Measurements from ENCODE around the gene GATA5. TPM values are rescaled to one million over a fixed set of nuclear protein-coding genes. Genes with fewer than 3 reads are reported as not detected.

GATA5 gene
- polyA plus RNA-seq, 1 donor from 2014 or later = not detected

- Histone ChIP-seq H3K9me3 (ENCODE audit: low read length) (no peaks in the 10 kb centered on the region), H2AFZ (ENCODE audit: low read depth, low read length) (no peak overlapping the region), H3K4me3 (ENCODE audit: low read length) (no peak overlapping the region), H3K9me2 (ENCODE audit: insufficient read depth, low read length) (no peaks in the 10 kb centered on the region), H3K79me2 (replicated peaks; ENCODE audit: insufficient read depth, low read length) (no peaks in the 10 kb centered on the region), H3K36me3 (ENCODE audit: insufficient read depth, low read length) (no peaks in the 10 kb centered on the region), H3K27ac (ENCODE audit: low read length) (no peak overlapping the region), H3K4me2 (ENCODE audit: low read length) (no peak overlapping the region), H3F3A (ENCODE audit: insufficient read depth, low read length, poor library complexity, severe bottlenecking) (no peaks in the 10 kb centered on the region), H3K9ac (ENCODE audit: low read length) (no peak overlapping the region), H3K27me3 (ENCODE audit: insufficient read depth, low read depth, low read length) (no peaks in the 10 kb centered on the region), H4K20me1 (ENCODE audit: insufficient read depth) (no peaks in the 10 kb centered on the region)
- no peak for TF ChIP-seq EP300 (conservative IDR thresholded peaks at IDR 0.05; ENCODE audit: poor library complexity, severe bottlenecking)
- no peak for TF ChIP-seq POLR2AphosphoS5 (IDR thresholded peaks at IDR 0.05)
- TF ChIP-seq SMC3 (conservative IDR thresholded peaks at IDR 0.05; ENCODE audit: poor library complexity) = no peak
- no peak for TF ChIP-seq RAD21 (conservative IDR thresholded peaks at IDR 0.05)
- TF ChIP-seq CTCF (IDR thresholded peaks at IDR 0.05; ENCODE audit: poor library complexity, severe bottlenecking) = no peak
- TF ChIP-seq REST (IDR thresholded peaks at IDR 0.05; ENCODE audit: borderline replicate concordance) = no peak
- TF ChIP-seq TAF1 (IDR thresholded peaks at IDR 0.05; ENCODE audit: low read depth) = no peak
- no peak for TF ChIP-seq EZH2 (IDR thresholded peaks at IDR 0.05; ENCODE audit: borderline replicate concordance, insufficient read depth, low read length, poor library complexity, severe bottlenecking)
- TF ChIP-seq MXI1 (conservative IDR thresholded peaks at IDR 0.05; ENCODE audit: poor library complexity, severe bottlenecking) = no peak
These were observed 23.2 kb downstream of the GATA5 start for GRCh38 chr20:62452475-62453095.

- H3K9me2 ChIP-seq (ENCODE audit: insufficient read depth, low read length) = no peaks in the 10 kb centered on the region
These were observed 23.8 kb downstream of the GATA5 start for GRCh38 chr20:62451970-62452369.

More at GRCh38 chr20:62451970-62452369, 23.8 kb downstream of the GATA5 start:
- H3K27ac ChIP-seq (ENCODE audit: low read length) = no peak overlapping the region
- no peaks in the 10 kb centered on the region for H3K27me3 ChIP-seq (ENCODE audit: insufficient read depth, low read depth, low read length)
- H3K4me3 ChIP-seq (ENCODE audit: low read length) = no peak overlapping the region
- no peak for TF ChIP-seq TAF1 (IDR thresholded peaks at IDR 0.05; ENCODE audit: low read depth)
- H3K79me2 ChIP-seq (replicated peaks; ENCODE audit: insufficient read depth, low read length) = no peaks in the 10 kb centered on the region
- no peaks in the 10 kb centered on the region for H3K36me3 ChIP-seq (ENCODE audit: insufficient read depth, low read length)
- H3F3A ChIP-seq (ENCODE audit: insufficient read depth, low read length, poor library complexity, severe bottlenecking) = no peaks in the 10 kb centered on the region
- no peak overlapping the region for H2AFZ ChIP-seq (ENCODE audit: low read depth, low read length)
- H3K9ac ChIP-seq (ENCODE audit: low read length) = no peak overlapping the region
- H3K9me3 ChIP-seq (ENCODE audit: low read length) = no peaks in the 10 kb centered on the region
- H4K20me1 ChIP-seq (ENCODE audit: insufficient read depth) = no peaks in the 10 kb centered on the region
- no peak overlapping the region for H3K4me2 ChIP-seq (ENCODE audit: low read length)
